H1 (cell line): ENCODE measurements around the gene RFX3. TPM values are rescaled to one million over a fixed set of nuclear protein-coding genes. Genes with fewer than 3 reads are reported as not detected.

Experiments used
- CHD2 ChIP-seq: IDR thresholded peaks from 2 replicates; pipeline ENCODE4 v1.6.1; 2012; ENCODE audit warnings: low read length, improper control_type of control experiment
- EGR1 ChIP-seq: IDR thresholded peaks from 2 replicates; pipeline ENCODE4 v1.6.1; 2011; ENCODE audit warnings: low read depth, low read length, borderline replicate concordance
- EP300 ChIP-seq, 2 experiments: IDR thresholded peaks; 1 replicate in 1 of 2; 2 replicates in 1 of 2; pipeline ENCODE4 v1.6.1; 2011 to 2012; ENCODE audit warnings: low read depth in 2 of 2, low read length in 2 of 2, mild to moderate bottlenecking in 2 of 2, borderline replicate concordance in 1 of 2, inconsistent platforms in 1 of 2, moderate library complexity in 1 of 2
- GTF2F1 ChIP-seq: IDR thresholded peaks from 2 replicates; pipeline ENCODE4 v1.6.1; 2012; ENCODE audit warnings: low read depth, low read length, improper control_type of control experiment, borderline replicate concordance
- RNF2 ChIP-seq: fragments of 200-900, 300-1000 bp; sonication (generic); IDR thresholded peaks from 2 replicates; pipeline ENCODE4 v1.7.1; 2016; ENCODE audit warnings: borderline replicate concordance, low read depth, mild to moderate bottlenecking, antibody characterized with exemption, low read length; ENCODE audit not compliant: poor library complexity, severe bottlenecking; ENCODE audit errors: missing control alignments
- polyA plus RNA-seq, 7 experiments: library from polyadenylated mRNA; depleted of rRNA in 3 of 7; stranded (reverse) in 5 of 7; unstranded in 2 of 7; fragments of >200 nt in 5 of 7; fragments of 200-250 nt in 2 of 7; gene quantifications; 1 replicate in 5 of 7; 2 replicates in 1 of 7; 4 replicates in 1 of 7; pipeline versions ENCODE4 v1.2.1 to v1.2.3, GENCODE V29; 2011 to 2013; ENCODE audit warnings: missing spikeins in 2 of 7, mixed read lengths in 2 of 7
- total RNA-seq: library from RNA; stranded (reverse); fragmentation: NEBNext Ultra II Directional; extraction: Animal tissue kit (Norgen Biotek cat#: 25700); gene quantifications from 2 replicates; pipeline ENCODE4 v1.2.1, GENCODE V29; 2021
- TF ChIP-seq, protein P1 (sequence below): fragments of 300-600 bp; sonication (generic); IDR thresholded peaks from 2 replicates; pipeline ENCODE4 v1.7.1; 2012; ENCODE audit warnings: low read length, moderate library complexity, mild to moderate bottlenecking, inconsistent platforms; ENCODE audit not compliant: insufficient replicate concordance
- TF ChIP-seq, protein P2 (sequence below), 3 experiments: IDR thresholded peaks; 1 replicate in 2 of 3; 2 replicates in 1 of 3; pipeline versions ENCODE4 v1.5.1 to v1.6.1; 2011; ENCODE audit warnings: low read length in 3 of 3, mild to moderate bottlenecking in 3 of 3, inconsistent platforms in 2 of 3, low read depth in 1 of 3, moderate library complexity in 1 of 3; ENCODE audit not compliant: insufficient read depth in 1 of 3; ENCODE audit errors: control extremely low read depth in 1 of 3

RFX3 gene
- total and polyA plus RNA-seq, 2 of the 8 experiments (the other 6 are each of a cell fraction or from before 2014, with no cell fraction given), result 4.9 to 22.6 TPM

GRCh38 chr9:3177146-3177761 is 348.5 kb downstream of the RFX3 start (continued):
- TF ChIP-seq, protein P1, sequence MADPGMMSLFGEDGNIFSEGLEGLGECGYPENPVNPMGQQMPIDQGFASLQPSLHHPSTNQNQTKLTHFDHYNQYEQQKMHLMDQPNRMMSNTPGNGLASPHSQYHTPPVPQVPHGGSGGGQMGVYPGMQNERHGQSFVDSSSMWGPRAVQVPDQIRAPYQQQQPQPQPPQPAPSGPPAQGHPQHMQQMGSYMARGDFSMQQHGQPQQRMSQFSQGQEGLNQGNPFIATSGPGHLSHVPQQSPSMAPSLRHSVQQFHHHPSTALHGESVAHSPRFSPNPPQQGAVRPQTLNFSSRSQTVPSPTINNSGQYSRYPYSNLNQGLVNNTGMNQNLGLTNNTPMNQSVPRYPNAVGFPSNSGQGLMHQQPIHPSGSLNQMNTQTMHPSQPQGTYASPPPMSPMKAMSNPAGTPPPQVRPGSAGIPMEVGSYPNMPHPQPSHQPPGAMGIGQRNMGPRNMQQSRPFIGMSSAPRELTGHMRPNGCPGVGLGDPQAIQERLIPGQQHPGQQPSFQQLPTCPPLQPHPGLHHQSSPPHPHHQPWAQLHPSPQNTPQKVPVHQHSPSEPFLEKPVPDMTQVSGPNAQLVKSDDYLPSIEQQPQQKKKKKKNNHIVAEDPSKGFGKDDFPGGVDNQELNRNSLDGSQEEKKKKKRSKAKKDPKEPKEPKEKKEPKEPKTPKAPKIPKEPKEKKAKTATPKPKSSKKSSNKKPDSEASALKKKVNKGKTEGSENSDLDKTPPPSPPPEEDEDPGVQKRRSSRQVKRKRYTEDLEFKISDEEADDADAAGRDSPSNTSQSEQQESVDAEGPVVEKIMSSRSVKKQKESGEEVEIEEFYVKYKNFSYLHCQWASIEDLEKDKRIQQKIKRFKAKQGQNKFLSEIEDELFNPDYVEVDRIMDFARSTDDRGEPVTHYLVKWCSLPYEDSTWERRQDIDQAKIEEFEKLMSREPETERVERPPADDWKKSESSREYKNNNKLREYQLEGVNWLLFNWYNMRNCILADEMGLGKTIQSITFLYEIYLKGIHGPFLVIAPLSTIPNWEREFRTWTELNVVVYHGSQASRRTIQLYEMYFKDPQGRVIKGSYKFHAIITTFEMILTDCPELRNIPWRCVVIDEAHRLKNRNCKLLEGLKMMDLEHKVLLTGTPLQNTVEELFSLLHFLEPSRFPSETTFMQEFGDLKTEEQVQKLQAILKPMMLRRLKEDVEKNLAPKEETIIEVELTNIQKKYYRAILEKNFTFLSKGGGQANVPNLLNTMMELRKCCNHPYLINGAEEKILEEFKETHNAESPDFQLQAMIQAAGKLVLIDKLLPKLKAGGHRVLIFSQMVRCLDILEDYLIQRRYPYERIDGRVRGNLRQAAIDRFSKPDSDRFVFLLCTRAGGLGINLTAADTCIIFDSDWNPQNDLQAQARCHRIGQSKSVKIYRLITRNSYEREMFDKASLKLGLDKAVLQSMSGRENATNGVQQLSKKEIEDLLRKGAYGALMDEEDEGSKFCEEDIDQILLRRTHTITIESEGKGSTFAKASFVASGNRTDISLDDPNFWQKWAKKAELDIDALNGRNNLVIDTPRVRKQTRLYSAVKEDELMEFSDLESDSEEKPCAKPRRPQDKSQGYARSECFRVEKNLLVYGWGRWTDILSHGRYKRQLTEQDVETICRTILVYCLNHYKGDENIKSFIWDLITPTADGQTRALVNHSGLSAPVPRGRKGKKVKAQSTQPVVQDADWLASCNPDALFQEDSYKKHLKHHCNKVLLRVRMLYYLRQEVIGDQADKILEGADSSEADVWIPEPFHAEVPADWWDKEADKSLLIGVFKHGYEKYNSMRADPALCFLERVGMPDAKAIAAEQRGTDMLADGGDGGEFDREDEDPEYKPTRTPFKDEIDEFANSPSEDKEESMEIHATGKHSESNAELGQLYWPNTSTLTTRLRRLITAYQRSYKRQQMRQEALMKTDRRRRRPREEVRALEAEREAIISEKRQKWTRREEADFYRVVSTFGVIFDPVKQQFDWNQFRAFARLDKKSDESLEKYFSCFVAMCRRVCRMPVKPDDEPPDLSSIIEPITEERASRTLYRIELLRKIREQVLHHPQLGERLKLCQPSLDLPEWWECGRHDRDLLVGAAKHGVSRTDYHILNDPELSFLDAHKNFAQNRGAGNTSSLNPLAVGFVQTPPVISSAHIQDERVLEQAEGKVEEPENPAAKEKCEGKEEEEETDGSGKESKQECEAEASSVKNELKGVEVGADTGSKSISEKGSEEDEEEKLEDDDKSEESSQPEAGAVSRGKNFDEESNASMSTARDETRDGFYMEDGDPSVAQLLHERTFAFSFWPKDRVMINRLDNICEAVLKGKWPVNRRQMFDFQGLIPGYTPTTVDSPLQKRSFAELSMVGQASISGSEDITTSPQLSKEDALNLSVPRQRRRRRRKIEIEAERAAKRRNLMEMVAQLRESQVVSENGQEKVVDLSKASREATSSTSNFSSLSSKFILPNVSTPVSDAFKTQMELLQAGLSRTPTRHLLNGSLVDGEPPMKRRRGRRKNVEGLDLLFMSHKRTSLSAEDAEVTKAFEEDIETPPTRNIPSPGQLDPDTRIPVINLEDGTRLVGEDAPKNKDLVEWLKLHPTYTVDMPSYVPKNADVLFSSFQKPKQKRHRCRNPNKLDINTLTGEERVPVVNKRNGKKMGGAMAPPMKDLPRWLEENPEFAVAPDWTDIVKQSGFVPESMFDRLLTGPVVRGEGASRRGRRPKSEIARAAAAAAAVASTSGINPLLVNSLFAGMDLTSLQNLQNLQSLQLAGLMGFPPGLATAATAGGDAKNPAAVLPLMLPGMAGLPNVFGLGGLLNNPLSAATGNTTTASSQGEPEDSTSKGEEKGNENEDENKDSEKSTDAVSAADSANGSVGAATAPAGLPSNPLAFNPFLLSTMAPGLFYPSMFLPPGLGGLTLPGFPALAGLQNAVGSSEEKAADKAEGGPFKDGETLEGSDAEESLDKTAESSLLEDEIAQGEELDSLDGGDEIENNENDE, result no peak
- TF ChIP-seq RNF2 (no peak), CHD2 (no peak), EGR1 (no peak), GTF2F1 (no peak), EP300 (IDR thresholded peaks at IDR 0.05; ENCODE audit: borderline replicate concordance in 1 of 2, low read depth in 2 of 2, low read length in 2 of 2) (no peak)
- TF ChIP-seq, protein P2, sequence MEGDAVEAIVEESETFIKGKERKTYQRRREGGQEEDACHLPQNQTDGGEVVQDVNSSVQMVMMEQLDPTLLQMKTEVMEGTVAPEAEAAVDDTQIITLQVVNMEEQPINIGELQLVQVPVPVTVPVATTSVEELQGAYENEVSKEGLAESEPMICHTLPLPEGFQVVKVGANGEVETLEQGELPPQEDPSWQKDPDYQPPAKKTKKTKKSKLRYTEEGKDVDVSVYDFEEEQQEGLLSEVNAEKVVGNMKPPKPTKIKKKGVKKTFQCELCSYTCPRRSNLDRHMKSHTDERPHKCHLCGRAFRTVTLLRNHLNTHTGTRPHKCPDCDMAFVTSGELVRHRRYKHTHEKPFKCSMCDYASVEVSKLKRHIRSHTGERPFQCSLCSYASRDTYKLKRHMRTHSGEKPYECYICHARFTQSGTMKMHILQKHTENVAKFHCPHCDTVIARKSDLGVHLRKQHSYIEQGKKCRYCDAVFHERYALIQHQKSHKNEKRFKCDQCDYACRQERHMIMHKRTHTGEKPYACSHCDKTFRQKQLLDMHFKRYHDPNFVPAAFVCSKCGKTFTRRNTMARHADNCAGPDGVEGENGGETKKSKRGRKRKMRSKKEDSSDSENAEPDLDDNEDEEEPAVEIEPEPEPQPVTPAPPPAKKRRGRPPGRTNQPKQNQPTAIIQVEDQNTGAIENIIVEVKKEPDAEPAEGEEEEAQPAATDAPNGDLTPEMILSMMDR (IDR thresholded peaks at IDR 0.05; ENCODE audit: control extremely low read depth in 1 of 3, insufficient read depth in 1 of 3, low read depth in 1 of 3, low read length in 3 of 3), result no peak
